Measurements from ENCODE around the gene MYH16. TPM values are rescaled to one million over a fixed set of nuclear protein-coding genes. Genes with fewer than 3 reads are reported as not detected.

MYH16 gene
- total and polyA plus RNA-seq, 12 donors, result 0.03 to 0.28 TPM; not detected in 10

- Histone ChIP-seq H3K36me3 (replicated peaks in 1 of 2) (no peaks in the 10 kb centered on the region), H3K27ac (peak overlapping the region in 1 of 5 donors; percentile 45), H3K4me1 (replicated peaks in 1 of 2) (no peaks in the 10 kb centered on the region), H3K27me3 (no peaks in the 10 kb centered on the region), H3K4me3 (no peak overlapping the region), H3K9me3 (replicated peaks in 1 of 3) (no peaks in the 10 kb centered on the region)
- intact Hi-C loops (cut with DNase I), result loop anchor here in 1 of 2 donors (10.0 kb wide), 1 partner anchor 116 kb away; no protein-coding TSS in a partner anchor
- peak in 1 of 7 donors; percentile 22 for DNase-seq
- no peak for TF ChIP-seq POLR2A (IDR thresholded peaks at IDR 0.05)
- 70 to 87% (median 79%) methylated on average over 9 to 10 of the region's 10 CpGs for WGBS, 4 donors
Observed at GRCh38 chr7:99290980-99291607, 18.5 kb downstream of the MYH16 start.

- WGBS, 4 donors, result 92 to 96% (median 93%) methylated on average over 9 to 14 of the region's 14 CpGs
- H3K27me3 ChIP-seq, result no peaks in the 10 kb centered on the region
- H3K4me1 ChIP-seq (replicated peaks in 1 of 2), result no peaks in the 10 kb centered on the region
- intact Hi-C loops (cut with DNase I), result loop anchor here in 1 of 2 donors (10.0 kb wide), 1 partner anchor 117 kb away; no protein-coding TSS in a partner anchor
- DNase-seq, result no peak
- H3K36me3 ChIP-seq (replicated peaks in 1 of 2), result no peaks in the 10 kb centered on the region
- no peak overlapping the region for H3K4me3 ChIP-seq
- no peak for TF ChIP-seq POLR2A (IDR thresholded peaks at IDR 0.05)
- TF ChIP-seq, protein P1, sequence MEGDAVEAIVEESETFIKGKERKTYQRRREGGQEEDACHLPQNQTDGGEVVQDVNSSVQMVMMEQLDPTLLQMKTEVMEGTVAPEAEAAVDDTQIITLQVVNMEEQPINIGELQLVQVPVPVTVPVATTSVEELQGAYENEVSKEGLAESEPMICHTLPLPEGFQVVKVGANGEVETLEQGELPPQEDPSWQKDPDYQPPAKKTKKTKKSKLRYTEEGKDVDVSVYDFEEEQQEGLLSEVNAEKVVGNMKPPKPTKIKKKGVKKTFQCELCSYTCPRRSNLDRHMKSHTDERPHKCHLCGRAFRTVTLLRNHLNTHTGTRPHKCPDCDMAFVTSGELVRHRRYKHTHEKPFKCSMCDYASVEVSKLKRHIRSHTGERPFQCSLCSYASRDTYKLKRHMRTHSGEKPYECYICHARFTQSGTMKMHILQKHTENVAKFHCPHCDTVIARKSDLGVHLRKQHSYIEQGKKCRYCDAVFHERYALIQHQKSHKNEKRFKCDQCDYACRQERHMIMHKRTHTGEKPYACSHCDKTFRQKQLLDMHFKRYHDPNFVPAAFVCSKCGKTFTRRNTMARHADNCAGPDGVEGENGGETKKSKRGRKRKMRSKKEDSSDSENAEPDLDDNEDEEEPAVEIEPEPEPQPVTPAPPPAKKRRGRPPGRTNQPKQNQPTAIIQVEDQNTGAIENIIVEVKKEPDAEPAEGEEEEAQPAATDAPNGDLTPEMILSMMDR (IDR thresholded peaks at IDR 0.05), result no peak
- no peaks in the 10 kb centered on the region for H3K9me3 ChIP-seq (replicated peaks in 1 of 3)
- no peak overlapping the region for H3K27ac ChIP-seq
Observed at GRCh38 chr7:99292127-99292526, 19.5 kb downstream of the MYH16 start.

GRCh38 chr7:99293167-99293566, 20.5 kb downstream of the MYH16 start:
- H3K27ac ChIP-seq, result no peak overlapping the region
- 96 to 100% (median 99%) methylated on average over 1 of the region's 1 CpG for WGBS, 4 donors

DNA sequence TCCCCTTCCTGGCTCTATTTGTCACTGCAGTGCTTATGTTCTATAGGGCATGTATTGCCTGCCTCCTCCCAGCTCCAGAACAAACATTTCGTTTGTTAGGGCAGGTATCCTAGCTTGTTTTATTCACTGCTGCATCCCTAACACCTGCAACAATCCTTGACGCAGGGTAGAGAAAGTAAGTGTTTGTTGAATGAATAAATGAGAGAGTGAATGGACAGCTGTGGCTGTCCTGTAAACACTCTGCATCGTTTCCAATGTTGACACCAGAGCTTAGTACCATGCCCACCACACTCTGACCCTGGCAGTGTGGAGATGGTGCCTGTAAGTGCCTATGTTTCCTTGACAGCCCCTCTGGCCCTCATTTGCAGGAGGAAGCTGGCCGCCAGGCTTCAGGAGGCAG, 21.0 kb downstream of the MYH16 start:
- intact Hi-C loops (cut with DNase I), result loop anchor here in 1 of 2 donors (10.0 kb wide), 1 partner anchor 119 kb away; no protein-coding TSS in a partner anchor
- H3K27me3 ChIP-seq, result no peaks in the 10 kb centered on the region
- H3K9me3 ChIP-seq (replicated peaks in 1 of 3), result no peaks in the 10 kb centered on the region
- H3K27ac ChIP-seq, result no peak overlapping the region
- TF ChIP-seq POLR2A (IDR thresholded peaks at IDR 0.05), result no peak
- TF ChIP-seq, protein P1 (IDR thresholded peaks at IDR 0.05), result no peak
- H3K4me1 ChIP-seq (replicated peaks in 1 of 2), result no peaks in the 10 kb centered on the region
- H3K4me3 ChIP-seq, result no peak overlapping the region
- no peak for DNase-seq
- WGBS, 4 donors, result 71 to 86% (median 82%) methylated on average over 4 of the region's 4 CpGs
- no peaks in the 10 kb centered on the region for H3K36me3 ChIP-seq (replicated peaks in 1 of 2)

More at GRCh38 chr7:99293167-99293566, 20.5 kb downstream of the MYH16 start:
- intact Hi-C loops (cut with DNase I), result loop anchor here in 1 of 2 donors (10.0 kb wide), 1 partner anchor 118 kb away; no protein-coding TSS in a partner anchor
- Histone ChIP-seq H3K27me3 (no peaks in the 10 kb centered on the region), H3K4me1 (replicated peaks in 1 of 2) (no peaks in the 10 kb centered on the region), H3K36me3 (replicated peaks in 1 of 2) (no peaks in the 10 kb centered on the region), H3K4me3 (no peak overlapping the region), H3K9me3 (replicated peaks in 1 of 3) (no peaks in the 10 kb centered on the region)
- no peak for DNase-seq
- TF ChIP-seq, protein P1 (IDR thresholded peaks at IDR 0.05), result no peak
- no peak for TF ChIP-seq POLR2A (IDR thresholded peaks at IDR 0.05)

Measured in adrenal gland (tissue), 12 donors.